ENCODE measurements around the gene GRB2.
"Not testable (repeated sequence)": the region's sequence is repeated elsewhere in the genome, so short reads cannot be mapped to it uniquely, and the experiment has no call there.

GRB2 gene

DNA sequence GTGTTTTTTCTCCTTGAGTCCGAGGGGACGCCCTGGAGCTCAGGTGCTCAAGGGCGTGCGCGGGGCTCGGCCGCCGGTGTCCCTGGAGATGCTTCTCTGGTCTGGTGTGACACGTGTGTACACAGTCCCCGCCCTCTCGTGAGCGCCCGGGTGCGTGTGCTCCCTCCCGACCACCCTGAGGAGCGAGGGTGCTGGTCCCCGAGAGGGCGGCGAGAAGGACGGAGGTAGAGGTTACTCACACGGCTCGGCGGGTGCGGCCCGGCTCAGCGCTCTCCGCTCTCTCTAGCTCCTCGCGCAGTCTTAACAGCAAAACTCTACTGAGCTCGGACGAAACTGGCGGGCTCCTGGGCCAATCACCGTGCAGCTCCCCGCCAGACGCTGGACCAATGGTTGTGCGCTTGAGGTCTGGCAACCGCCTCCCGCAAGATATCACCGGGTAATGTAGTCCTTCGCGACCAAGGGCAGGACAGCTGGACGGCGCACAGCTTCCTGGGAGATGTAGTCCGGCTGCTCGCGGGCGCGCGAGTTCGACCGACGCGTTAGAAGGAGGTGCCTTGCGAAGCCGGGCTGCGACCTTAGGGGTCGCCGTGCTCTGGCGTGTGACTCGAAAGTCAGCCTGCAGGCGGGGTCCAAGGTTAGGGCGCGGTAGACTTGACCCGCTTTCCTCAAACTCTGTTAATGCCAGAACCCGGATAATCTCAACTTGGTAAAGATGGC lies 116.2 kb downstream of the GRB2 start, which contains the start of gene SLC25A19:
SLC25A19 (minus strand) TSS at position 319 of the 717 bp plus-strand sequence. CDS start 2,669 bp downstream, outside the sequence.
- peak; percentile 95 for DNase-seq (ENCODE audit: low read depth)
- H3K4me3 ChIP-seq (ENCODE audit: control insufficient read depth, low read depth, low read length) = peak within 1 kb of the TSS; percentile 76
- TF ChIP-seq, protein P1, sequence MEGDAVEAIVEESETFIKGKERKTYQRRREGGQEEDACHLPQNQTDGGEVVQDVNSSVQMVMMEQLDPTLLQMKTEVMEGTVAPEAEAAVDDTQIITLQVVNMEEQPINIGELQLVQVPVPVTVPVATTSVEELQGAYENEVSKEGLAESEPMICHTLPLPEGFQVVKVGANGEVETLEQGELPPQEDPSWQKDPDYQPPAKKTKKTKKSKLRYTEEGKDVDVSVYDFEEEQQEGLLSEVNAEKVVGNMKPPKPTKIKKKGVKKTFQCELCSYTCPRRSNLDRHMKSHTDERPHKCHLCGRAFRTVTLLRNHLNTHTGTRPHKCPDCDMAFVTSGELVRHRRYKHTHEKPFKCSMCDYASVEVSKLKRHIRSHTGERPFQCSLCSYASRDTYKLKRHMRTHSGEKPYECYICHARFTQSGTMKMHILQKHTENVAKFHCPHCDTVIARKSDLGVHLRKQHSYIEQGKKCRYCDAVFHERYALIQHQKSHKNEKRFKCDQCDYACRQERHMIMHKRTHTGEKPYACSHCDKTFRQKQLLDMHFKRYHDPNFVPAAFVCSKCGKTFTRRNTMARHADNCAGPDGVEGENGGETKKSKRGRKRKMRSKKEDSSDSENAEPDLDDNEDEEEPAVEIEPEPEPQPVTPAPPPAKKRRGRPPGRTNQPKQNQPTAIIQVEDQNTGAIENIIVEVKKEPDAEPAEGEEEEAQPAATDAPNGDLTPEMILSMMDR (IDR thresholded peaks at IDR 0.05; ENCODE audit: control insufficient read depth, insufficient read depth, low read depth, low read length, missing control alignments) = no peak

DNA sequence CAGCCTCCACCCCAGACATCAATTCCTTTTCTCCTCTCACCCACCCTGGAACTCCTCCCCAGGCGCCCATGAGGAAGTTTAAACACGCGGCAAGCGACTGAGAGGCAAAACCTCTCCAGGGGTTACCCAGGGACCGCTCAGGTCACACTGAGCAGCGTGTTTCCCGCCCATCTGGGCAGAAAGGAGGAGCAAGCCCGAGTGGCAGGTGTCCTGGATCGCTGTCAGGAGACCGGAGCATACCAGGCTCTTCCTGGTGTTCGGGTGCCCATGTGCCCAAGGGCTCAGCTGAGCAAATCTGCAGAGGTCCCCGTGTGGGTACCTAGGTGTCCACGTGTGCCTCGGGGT lies 116.7 kb downstream of the GRB2 start:
- TF ChIP-seq, protein P1 (IDR thresholded peaks at IDR 0.05; ENCODE audit: control insufficient read depth, insufficient read depth, low read depth, low read length, missing control alignments) = no peak
- H3K4me3 ChIP-seq (ENCODE audit: control insufficient read depth, low read depth, low read length) = peak overlapping the region; percentile 76
- DNase-seq (ENCODE audit: low read depth) = no peak

DNA sequence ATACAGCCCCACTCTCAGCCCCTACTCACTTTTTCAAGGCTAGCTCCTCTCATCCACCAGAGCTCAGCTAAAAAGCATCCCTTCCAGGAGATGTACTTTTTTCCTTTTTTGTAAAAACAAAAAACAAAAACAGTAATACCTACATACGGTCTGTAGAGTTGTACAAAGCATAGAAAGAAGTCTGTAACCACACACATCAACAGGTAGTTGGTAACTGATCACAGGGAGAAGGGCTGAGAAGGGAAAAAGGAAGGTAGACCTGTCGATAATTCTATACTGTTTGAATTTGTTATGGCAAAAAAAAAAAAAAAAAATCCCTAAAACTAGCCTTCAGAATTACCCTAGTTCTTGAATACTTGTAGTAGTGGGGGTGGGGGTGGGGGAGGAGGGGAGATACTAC lies 117.1 kb downstream of the GRB2 start:
- peak overlapping the region; percentile 76 for H3K4me3 ChIP-seq (ENCODE audit: control insufficient read depth, low read depth, low read length)
- TF ChIP-seq, protein P1 (IDR thresholded peaks at IDR 0.05; ENCODE audit: control insufficient read depth, insufficient read depth, low read depth, low read length, missing control alignments) = no peak
- DNase-seq (ENCODE audit: low read depth) = no peak

DNA sequence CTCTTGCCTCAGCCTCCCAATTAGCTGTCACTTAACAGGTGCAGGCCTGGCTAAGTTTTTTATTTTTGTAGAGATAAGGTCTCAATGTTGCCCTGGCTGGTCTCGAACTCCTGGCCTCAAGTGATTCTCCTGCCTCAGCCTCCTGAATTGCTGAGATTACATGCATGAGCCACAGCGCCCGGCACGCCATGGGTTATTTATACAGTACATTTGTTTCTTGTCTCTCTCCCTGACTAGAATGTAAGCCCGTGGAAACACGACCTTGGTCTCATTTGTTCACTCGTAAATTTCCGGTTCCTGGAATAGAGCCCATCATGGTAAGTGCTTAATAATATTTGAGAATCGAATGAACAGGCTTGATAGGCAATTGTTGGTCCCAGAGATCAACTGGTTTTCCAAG lies 118.3 kb downstream of the GRB2 start:
- TF ChIP-seq, protein P1 (IDR thresholded peaks at IDR 0.05; ENCODE audit: control insufficient read depth, insufficient read depth, low read depth, low read length, missing control alignments) = no peak
- H3K4me3 ChIP-seq (ENCODE audit: control insufficient read depth, low read depth, low read length) = no peak overlapping the region
- no peak for DNase-seq (ENCODE audit: low read depth)

DNA sequence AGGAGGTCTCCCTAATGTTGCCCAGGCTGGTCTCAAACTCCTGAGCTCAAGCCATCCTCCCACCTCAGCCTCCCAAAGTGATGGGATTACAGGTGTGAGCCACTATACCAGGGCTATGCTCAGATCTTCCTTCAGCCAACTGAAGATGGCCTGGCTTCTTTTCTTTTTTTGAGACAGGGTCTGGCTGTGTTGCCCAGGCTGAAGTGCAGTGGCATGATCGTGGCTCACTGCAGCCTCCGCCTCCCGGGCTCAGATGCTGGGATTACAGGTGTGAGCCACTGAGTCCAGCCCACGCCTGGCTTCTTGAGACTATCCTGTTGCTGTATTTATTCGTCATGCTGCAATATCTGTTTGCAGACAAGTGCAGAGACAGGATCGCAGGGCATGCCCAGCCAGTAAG lies 120.4 kb downstream of the GRB2 start:
- no peak overlapping the region for H3K4me3 ChIP-seq (ENCODE audit: control insufficient read depth, low read depth, low read length)
- TF ChIP-seq, protein P1 (IDR thresholded peaks at IDR 0.05; ENCODE audit: control insufficient read depth, insufficient read depth, low read depth, low read length, missing control alignments) = no peak
- no peak for DNase-seq (ENCODE audit: low read depth)

DNA sequence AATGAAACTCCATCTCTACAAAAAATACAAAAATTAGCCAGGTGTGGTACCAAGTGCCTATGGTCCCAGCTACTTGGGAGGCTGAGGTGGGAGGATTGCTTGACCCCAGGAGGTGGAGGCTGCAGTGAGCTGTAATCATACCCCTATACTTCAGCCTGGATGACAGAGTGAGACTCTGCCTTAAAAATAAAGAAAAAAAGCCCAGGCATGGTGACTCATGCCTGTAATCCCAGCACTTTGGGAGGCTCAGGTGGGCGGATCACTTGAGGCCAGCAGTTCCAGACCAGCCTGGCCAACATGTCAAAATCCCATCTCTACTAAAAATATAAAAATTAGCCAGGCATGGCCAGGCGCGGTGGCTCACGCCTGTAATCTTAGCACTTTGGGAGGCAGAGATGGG lies 125.3 kb downstream of the GRB2 start:
- DNase-seq (ENCODE audit: low read depth); H3K4me3 ChIP-seq (ENCODE audit: control insufficient read depth, low read depth, low read length): not testable (repeated sequence)

DNA sequence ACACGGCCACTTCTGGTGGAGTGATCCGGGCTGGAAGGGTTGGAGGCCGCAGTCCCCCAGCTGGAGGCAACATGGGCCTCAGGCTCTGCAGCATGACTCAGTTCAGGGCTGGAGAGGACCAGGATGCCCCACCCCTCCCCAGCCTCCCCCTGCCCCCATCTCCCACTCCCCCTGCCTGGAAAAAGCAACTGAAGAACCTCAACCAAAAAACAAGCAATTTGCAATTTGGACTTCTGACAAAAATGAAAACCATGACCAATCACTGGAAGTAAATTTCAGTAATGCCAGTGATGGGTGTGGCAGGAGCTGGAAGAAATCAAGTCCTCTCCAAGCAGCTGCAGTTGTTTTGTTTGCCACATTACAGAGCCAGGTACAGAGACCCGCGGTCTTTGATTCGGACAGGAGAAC lies 127.8 kb downstream of the GRB2 start:
- TF ChIP-seq, protein P1 (IDR thresholded peaks at IDR 0.05; ENCODE audit: control insufficient read depth, insufficient read depth, low read depth, low read length, missing control alignments) = no peak
- no peak for DNase-seq (ENCODE audit: low read depth)
- H3K4me3 ChIP-seq (ENCODE audit: control insufficient read depth, low read depth, low read length) = no peak overlapping the region
